WTC11 (cell line): ENCODE measurements around the gene PLCXD1.

Experiments
- CDX4 ChIP-seq: fragments of 250-450 bp; sonication (Bioruptor Pico); IDR thresholded peaks from 2 replicates; pipeline ENCODE4 v1.9.0; 2021; ENCODE audit warnings: moderate library complexity, mild to moderate bottlenecking, inconsistent platforms, borderline replicate concordance
- HMGA2 ChIP-seq: fragments of 250-450 bp; sonication (Bioruptor Pico); IDR thresholded peaks from 2 replicates; pipeline ENCODE4 v1.4.0; 2021; ENCODE audit warnings: mild to moderate bottlenecking, moderate library complexity
- TF ChIP-seq, protein P1 (sequence below): sonication (generic); formaldehyde crosslinking; IDR thresholded peaks from 2 replicates; pipeline ENCODE4 v1.8.0; 2022; ENCODE audit warnings: mild to moderate bottlenecking, missing genetic modification reagents
- TF ChIP-seq, protein P2 (sequence below): fragments of 200-600 bp; IDR thresholded peaks from 2 replicates; pipeline ENCODE4 v1.8.0; 2022; ENCODE audit warnings: antibody characterized with exemption

GRCh38 chrX:258291-259040 lies 22.7 kb upstream of the PLCXD1 start:
- TF ChIP-seq, protein P1, sequence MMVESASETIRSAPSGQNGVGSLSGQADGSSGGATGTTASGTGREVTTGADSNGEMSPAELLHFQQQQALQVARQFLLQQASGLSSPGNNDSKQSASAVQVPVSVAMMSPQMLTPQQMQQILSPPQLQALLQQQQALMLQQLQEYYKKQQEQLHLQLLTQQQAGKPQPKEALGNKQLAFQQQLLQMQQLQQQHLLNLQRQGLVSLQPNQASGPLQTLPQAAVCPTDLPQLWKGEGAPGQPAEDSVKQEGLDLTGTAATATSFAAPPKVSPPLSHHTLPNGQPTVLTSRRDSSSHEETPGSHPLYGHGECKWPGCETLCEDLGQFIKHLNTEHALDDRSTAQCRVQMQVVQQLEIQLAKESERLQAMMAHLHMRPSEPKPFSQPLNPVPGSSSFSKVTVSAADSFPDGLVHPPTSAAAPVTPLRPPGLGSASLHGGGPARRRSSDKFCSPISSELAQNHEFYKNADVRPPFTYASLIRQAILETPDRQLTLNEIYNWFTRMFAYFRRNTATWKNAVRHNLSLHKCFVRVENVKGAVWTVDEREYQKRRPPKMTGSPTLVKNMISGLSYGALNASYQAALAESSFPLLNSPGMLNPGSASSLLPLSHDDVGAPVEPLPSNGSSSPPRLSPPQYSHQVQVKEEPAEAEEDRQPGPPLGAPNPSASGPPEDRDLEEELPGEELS (CRISPR knock-in tag): no peak
- no peak for TF ChIP-seq CDX4 (CRISPR knock-in tag)
- TF ChIP-seq, protein P2, sequence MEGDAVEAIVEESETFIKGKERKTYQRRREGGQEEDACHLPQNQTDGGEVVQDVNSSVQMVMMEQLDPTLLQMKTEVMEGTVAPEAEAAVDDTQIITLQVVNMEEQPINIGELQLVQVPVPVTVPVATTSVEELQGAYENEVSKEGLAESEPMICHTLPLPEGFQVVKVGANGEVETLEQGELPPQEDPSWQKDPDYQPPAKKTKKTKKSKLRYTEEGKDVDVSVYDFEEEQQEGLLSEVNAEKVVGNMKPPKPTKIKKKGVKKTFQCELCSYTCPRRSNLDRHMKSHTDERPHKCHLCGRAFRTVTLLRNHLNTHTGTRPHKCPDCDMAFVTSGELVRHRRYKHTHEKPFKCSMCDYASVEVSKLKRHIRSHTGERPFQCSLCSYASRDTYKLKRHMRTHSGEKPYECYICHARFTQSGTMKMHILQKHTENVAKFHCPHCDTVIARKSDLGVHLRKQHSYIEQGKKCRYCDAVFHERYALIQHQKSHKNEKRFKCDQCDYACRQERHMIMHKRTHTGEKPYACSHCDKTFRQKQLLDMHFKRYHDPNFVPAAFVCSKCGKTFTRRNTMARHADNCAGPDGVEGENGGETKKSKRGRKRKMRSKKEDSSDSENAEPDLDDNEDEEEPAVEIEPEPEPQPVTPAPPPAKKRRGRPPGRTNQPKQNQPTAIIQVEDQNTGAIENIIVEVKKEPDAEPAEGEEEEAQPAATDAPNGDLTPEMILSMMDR: no peak
- no peak for TF ChIP-seq HMGA2 (CRISPR knock-in tag)
